HPDE6-E6E7 (cell line): ENCODE measurements around the gene CLCF1.

Experiments used
- DNase-seq: peaks from one replicate; pipeline ENCODE4 v3.0.0; 2011; ENCODE audit warnings: missing footprints; ENCODE audit errors: extremely low spot score

Gene CLCF1

DNA sequence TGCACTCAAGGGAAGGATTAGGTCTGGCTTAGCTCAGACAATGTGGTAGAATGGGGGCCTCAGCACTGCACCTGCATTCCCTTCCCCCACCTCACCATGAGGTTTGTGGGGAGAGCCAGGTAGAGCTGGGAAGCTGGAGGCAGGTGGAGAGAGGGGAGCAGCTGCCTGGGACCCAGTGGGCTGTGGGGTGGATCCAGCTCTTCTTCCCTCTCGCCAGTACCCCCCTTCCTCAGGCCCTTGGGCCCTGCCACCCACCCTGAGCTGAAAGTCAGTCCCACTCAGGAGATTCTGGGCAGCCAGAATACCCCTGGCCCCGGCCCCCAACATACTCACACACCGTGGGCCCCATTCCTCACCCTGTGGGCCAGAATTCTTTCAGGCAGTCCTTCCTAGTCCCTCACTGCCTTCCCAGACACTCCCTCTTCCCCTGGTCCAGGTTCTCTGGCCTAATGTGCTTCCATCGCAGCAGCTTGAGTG, 17.0 kb downstream of the CLCF1 start:
- DNase-seq = no peak

- DNase-seq = no peak
These were observed 17.5 kb downstream of the CLCF1 start for GRCh38 chr11:67355794-67356386.

DNA sequence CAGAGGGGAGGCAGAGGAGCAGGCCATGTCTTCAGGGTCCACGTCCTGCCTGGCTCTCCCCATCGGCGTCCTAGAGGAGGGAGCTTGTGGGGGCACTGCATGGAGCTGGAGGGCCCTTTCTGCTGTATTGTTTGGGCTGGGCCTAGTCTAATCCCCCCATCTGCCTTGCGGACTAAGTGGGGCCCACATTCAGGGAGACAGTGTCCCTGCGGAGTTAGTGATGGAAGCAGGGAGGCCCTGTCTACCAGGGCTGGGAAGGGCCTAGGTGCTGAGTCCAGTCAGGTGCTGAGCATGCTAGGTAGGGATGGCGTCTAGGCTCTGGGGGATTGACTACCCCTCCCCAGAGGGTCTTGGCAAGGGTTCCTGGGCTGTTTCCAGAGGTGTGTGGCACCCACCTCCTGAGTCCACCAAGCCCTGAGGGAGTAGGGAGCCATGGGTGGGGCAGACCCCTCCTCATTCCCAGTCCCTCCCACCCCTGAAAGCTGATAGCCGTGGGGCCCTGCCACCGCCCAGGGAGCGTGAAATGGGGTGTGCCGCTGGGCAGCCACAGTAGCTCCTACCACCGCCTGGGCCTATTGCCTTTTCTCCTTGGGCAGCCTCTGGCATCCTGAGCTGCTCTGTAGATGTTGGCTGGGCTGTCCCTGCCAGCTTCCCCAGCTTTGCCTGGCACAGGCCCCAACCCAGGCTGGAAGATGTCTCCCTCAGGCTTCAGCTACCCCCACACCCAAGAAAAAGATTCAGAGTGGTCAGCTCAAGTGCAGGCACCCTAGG, 18.2 kb downstream of the CLCF1 start:
- no peak for DNase-seq

- DNase-seq = peak; percentile 91
These were observed 19.0 kb downstream of the CLCF1 start for GRCh38 chr11:67354075-67355022.

GRCh38 chr11:67353317-67354074, 19.9 kb downstream of the CLCF1 start, which contains the start of gene POLD4:
Gene POLD4, minus strand, starts transcription at chr11:67353546. Its CDS starts 147 bp downstream, at chr11:67353399.
- DNase-seq = peak; percentile 89

GRCh38 chr11:67352546-67353316, 20.7 kb downstream of the CLCF1 start:
- no peak for DNase-seq

DNA sequence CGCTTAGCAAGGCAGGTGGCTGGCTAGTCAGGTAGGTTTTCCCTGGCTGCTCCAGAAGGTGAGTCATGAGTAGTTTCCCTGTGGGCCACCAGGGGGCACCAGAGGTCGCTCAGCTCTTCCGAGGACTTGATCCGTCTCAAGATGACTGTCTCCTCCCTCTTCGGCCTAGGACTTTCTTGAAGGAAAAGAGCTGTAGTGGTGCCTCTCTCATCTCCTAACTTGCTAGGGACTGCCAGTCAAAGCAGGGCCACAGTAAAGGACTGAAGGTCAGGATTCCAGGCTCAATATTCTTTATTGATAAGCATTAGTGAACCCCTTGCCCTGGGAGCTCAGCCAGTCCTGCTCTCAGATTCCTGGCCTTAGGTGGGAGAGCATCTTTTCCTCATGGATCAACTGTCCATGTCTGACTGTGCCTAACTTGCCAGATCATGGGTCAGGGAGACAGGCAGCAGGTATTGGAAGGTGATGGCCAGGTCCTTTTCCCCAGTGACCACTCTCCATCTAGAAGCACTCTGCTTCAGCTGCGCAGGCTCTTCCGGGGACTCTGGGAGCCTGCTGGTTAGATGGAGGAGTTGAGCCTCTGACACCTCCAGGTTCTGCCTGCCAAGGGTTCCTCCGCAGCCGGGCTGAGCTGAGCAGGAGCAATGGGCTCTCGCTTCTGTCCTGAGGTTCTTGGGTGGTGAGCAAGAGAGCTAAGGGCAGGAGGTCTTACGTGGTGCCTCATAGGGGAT, 22.0 kb downstream of the CLCF1 start:
- peak; percentile 87 for DNase-seq

DNA sequence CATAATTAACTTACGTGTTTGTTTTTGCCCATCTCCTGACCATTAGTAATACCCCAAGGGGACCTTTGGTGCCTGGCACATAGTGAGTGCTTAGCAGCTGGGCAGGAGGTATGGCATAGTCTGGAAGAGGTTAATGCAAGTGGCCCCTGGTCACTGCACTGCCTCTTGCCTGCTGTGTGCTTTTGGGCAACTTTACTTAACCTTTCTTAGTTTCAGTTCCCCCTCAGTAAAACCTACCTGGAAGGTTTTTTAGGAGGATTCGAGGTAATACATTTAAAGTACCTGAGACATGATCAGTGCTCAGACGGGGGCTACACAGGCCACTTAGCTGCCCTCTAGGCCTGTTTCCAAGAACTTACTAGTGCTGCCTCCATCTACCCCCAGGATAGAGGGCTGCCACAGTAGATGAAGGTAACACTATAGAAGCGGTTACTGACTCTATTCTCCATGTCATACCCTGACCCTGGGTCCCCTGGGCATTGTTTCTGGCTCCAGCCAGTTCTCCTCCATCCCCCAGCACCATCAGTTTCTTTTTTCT, 23.4 kb downstream of the CLCF1 start:
- DNase-seq = no peak

- DNase-seq = no peak
These were observed 23.9 kb downstream of the CLCF1 start for GRCh38 chr11:67349457-67349856.

DNA sequence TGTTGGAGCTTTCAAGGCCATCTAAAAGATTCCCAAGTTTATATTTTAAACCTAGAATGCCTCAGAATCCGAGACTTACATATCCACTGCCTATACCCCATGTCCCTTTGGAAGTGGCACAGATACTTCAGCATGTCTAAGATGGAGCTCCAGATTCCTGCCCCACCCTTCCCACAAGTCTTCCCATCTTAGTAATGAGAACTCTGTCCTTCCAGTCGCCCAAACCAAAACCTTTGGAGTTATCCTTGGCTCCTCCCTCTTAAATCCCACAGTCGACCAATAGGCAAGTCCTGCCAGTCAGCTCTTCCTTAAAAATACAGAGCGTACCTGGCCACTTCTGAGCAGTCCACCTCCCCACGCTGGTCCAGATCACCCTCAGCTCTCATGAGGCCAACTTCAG, 24.4 kb downstream of the CLCF1 start:
- no peak for DNase-seq

- DNase-seq = no peak
These were observed 25.2 kb downstream of the CLCF1 start for GRCh38 chr11:67347964-67348749.

DNA sequence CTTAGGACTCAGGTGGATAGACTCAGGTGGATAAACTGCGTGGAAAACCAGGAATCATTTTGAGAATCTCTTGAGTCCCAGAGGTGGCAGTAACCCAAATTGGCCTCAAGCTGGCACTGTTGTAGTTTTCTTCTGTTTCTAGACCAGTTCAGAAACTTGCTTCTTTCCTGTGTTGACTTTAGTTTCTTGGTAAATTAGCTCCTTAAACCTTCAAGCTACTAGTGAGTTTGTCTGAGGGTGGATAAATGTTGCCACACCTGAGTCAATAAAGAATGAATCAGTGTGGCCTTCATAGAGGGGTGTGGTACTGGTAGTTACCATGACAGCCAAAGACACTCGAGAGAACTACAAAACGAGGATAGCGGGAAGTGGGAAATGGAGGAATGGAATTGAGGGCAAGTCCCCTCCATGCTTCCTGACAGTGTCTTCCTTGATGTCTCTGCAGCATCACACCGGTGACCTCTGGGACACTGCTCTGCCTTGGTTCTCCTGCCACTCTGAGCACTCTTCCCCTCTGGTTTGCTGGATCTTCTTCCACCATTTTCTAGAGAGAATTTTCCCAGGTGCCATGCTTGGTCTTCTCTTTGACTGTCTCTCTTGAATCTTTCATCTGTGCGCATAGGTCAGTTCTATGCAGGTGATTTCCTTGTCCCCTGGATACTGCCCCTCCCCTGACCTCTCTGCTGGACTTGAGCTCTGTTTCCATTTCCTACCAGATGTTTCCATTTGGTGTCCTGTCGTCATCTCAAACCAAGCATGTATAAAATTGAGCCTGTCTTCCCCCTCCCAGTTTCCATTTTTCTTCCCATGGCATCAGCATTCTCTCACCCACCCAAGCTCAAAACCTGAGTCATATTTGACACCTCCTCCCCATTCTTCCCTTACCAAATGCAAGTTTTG, 27.2 kb downstream of the CLCF1 start:
- peak; percentile 83 for DNase-seq

GRCh38 chr11:67345247-67345919, 28.0 kb downstream of the CLCF1 start:
- no peak for DNase-seq

- no peak for DNase-seq
These were observed 29.1 kb downstream of the CLCF1 start for GRCh38 chr11:67344264-67344663.

DNA sequence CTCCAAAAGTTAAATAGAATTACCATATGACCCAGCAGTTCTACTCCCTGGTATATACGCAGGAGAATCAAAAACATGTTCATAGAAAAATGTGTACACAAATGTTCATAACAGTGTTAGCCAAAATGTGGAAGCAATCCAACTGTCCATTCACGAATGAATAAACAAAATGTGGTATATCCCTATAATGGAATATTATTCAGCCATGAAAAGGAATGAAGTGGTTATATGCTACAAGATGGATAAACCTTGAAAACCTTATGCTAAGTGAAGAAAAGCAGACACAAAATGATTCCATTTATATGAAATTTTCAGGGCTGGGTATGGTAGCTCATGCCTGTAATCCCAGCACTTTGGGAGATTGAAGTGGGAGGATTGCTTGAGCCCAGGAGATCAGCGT, 36.1 kb downstream of the CLCF1 start:
- no peak for DNase-seq

- no peak for DNase-seq
These were observed 41.2 kb downstream of the CLCF1 start for GRCh38 chr11:67332081-67332691.

DNA sequence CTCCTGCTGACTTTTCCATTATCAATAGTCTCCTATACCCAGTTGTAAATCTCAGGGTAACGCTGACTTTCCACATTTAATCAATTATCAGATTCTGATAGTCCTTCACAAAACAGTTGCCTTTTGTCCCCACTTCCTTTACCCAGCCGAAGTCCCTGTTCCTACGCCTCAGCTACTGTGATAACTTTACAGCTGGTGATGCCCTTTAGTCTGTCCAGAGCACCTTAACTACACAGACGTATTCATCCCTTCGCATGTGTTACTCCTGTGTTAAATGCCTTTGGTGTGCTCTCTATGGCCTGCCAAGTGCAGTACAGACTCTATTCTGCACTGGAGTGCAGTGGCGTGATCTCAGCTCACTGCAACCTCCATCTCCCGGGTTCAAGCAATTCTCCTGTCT, 49.9 kb downstream of the CLCF1 start:
- no peak for DNase-seq
